NCI-H748 (cell line): Measurements from ENCODE around the gene RYR3.

Experiments
- DNase-seq: peaks from one replicate; lab custom pipeline; 2025; ENCODE audit not compliant: unreplicated experiment; lab: John Stamatoyannopoulos, UW

Gene RYR3

GRCh38 chr15:33310481-33311311 is at the start of gene RYR3:
Gene RYR3 (plus strand): TSS chr15:33310967. CDS start chr15:33311046, 79 bp downstream.
- peak; percentile 79 for DNase-seq

- DNase-seq, result no peak
Measured at GRCh38 chr15:33262306-33262705, 48.5 kb upstream of the RYR3 start.

- DNase-seq, result no peak
Measured at GRCh38 chr15:33277689-33278088, 33.1 kb upstream of the RYR3 start.

DNA sequence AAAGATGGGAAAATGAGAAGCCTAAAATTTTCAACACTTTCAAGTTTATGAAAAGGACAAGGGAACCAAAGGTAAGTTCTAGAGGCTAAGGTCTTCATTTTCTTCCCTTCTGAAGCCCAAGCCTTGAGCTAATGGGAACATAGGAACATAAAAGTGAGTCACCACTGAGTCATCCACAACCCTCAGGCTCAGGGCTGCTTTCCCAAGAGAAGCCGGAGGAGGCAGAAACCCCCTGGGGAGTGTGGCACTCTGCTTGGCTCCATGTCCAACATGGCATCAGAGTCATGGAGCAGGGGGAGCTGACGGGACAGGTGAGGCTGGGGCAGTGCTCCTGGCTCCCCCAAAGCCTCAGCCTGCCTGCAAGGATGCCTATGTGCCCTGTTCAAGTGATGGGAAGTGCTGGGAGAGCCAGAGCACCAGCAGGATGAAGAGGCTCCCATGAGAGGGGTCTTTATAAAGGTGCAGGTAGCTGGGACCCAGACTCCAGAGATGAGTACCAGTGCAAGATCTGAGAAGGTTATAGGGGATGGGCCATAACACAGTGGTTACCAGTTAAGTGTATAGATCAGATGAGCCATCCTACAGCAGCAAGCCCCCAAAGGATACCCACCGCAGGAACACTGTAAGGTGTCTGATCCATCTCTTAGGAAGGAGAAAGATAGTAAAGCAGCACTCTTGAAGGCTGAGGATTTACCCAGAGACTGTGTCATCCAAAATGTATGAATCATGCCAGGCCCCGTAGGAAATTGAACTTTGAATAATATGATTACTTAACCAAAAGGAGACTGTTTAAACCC is 31.8 kb upstream of the RYR3 start:
- no peak for DNase-seq

DNA sequence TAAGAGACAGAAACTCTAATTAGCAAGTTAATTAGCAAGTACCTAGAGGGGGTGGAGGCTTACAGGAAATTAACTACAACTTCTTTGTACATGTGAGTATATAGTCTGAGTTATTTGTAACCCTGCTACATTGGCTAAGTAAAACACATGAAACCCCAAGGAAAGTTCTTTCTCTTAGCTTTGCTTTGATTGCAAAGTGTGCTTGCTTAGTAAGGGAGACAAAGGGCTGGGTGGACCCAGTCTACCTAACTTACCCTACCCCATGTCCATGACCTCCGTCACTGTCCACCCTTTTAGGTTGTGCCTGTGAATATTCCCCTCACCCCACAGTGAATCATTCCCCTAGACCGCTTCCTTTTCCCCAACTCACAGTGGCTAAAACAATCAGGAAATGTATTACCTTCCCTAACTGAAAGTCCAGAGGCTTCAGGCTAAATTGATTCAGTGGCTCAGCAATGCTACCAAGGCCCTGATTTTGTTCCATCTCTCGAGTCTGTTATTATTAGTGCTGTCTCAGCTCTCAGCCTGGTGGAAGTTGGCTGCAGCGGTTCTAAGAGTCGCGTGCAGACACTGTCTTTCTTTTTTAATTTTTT is 31.1 kb upstream of the RYR3 start:
- no peak for DNase-seq

GRCh38 chr15:33282226-33283020 is 28.3 kb upstream of the RYR3 start:
- DNase-seq, result no peak

- no peak for DNase-seq
Measured at GRCh38 chr15:33283576-33283975, 27.2 kb upstream of the RYR3 start.

- DNase-seq, result no peak
Measured at GRCh38 chr15:33284336-33284735, 26.4 kb upstream of the RYR3 start.

GRCh38 chr15:33292717-33293307 is 18.0 kb upstream of the RYR3 start:
- DNase-seq, result peak; percentile 71

DNA sequence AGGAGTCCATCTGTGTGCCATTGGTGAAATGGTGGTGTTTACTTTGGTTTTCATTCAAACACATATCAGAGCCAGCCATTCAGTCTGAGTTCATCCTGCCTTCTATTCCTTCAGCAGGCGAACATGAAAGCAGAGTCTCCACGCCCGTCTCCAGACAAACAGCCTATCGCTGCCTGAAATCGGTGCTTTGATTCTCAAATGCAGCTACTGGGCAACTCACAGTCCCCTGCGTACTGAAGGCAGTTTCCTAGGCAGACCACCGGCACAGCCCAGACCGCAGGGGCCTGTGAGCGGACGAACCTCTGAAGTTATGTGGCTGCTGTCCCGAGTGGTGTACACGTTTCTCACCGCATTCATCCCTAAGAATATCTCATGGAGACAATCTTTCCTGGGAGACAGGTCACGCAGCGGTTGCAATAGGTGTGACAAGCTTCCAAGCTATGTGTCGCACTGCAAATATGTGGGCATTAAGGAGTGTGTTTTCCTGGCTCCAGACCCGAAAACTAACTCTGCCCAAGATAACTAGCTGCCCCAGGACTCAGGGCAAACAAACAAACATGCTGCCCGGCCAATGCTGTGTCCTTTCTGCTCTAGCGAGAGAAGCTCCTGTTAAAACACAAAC is 16.9 kb upstream of the RYR3 start:
- peak; percentile 2 for DNase-seq

DNA sequence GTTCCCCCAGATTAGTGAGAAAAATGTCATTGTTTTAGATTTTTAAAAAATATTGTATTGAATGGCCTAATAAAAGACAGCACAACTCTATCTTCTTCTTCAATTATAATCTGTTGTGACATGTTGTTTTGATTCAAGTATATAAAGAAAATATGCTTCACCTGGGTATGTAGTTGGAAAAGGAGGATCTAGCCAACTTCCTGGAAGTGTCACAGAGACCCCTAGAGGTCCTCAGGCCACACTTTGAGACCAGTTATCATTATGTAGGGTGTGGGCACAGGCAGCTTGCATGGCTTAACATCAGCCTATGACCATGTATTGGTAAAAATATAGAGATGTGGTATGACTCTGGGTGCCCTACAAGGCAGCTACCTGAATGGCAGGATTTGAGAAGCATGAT is 14.7 kb upstream of the RYR3 start:
- peak; percentile 1 for DNase-seq

DNA sequence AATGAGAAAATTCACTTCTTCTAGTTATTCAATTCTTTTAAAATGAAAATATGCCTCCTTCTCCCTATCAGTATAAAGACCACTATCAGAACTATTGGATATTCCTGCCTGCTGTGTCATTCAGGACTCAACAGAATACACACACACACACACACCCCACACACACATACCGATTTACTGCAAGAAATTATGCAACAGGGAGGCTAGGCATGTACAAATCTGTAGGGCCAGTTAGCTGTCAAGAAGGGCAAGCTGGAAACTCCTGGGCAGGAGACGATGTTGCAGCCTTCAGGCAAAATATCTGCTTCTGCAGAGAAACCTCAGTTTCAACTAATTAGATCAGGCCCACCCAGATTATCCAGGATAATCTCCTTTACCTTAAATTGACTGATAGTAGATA is 13.9 kb upstream of the RYR3 start:
- DNase-seq, result no peak

DNA sequence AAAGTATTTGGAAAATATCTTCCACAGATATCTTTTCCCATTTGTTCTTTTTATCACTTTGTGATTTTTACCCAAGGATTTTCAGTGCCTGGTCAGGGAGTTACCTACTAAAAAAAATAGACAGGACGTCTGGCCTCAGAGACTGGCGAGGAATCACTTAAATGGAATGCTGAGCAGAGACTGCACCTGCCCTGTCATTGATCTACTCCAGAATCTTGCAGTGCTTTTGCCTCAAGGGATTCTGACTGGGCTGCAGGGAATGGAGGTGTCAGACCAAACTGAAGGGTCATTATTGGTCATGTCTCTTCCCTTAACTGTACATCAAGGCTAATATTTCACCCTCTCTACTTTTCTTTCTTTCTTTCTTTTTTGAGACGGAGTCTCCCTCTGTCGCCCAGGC is 12.1 kb upstream of the RYR3 start:
- no peak for DNase-seq

GRCh38 chr15:33304924-33305323 is 5.8 kb upstream of the RYR3 start:
- DNase-seq, result no peak

DNA sequence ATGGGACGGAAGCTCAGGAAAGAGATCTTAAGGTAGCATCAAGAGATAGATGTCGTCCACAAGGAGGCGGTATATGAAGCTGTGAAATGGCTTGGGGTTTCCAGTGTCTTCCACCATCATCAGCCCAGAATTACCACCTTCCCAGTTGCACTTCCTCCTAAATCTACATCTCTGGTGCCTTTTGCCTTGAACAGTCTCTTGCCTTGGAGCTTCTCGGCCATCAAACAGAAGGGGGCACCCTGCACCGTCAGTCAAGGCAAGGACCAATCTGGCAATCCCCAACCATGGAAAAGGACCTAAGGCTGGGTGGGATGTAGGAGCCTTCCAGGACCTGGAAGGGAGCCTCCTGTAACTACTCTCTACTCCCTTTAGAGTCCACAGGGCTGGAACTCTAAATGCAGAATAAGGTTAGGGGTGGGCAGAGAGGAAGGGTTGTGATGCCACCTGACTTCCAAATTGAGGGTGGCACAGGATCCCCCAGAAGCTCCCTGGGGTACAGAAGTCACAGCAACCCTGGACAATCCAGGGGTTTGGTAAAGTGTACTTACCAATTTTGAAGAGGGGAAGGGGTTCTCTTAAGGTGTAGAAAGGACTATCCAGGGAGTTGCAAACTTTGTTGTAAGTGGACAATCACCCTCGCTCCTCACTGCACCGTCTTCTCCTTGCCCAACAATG is 1.0 kb upstream of the RYR3 start:
- peak; percentile 79 for DNase-seq

DNA sequence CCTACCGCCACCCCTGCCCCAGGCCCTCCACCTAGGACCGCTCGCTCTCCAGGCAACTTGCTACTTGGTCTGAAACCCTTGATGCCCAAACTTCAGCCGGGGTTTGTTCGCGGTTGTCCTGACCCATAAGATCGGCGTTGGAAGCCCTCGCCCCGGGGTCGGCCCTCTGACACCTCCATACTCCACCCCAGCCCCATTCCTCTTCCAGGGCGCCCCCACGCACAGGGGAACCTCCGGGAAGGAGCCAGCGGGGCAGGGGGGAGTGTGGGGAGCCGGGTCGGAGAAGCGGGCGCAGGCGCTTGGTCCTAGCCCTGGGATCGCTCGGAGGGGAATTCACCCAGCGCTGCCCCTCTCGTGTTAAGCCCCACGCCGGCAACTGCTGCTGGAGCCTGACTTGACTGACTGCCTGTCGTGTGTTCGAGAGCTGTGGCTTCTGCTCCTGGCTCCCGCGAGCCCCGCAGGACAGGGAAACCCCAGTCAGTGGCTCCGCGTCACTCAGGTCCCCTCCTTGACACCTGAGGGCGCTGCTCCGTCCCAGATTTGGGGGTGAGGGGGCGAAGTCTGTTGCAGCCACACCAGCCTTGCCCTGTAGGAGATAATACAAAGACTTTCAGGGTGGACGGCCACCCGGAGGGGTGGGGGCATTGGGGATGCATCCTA is 675 bp downstream of the RYR3 start:
- DNase-seq, result peak; percentile 55

GRCh38 chr15:33313491-33313890 is 2.7 kb downstream of the RYR3 start:
- no peak for DNase-seq

GRCh38 chr15:33314069-33314468 is 3.3 kb downstream of the RYR3 start:
- no peak for DNase-seq

DNA sequence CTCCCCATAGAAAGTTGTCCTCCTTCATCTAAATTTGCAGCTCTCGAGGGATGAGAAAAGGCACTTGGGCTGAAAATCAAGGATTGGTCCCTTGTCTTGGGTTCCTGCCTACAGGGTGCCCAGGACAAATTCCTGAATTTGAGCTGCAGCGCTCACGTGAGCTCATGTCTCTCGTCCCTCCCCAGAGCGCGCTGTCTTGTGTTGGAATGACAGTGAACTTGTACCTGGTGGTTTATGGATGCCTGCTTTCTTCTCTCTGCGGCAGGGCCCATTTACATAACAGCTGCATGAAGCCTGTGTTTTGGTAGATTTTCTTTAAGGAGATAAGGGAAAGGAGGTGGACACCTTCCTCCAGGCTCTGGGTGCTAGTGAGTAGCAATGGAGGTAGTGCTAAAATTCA is 4.3 kb downstream of the RYR3 start:
- DNase-seq, result no peak
